BLaER1 (cell line): ENCODE results near the gene WHRN.

Experiments
- H3K27ac ChIP-seq: shearing (Covaris generic); formaldehyde crosslinking; 2 replicates; pipeline ENCODE4 v1.8.1; 2022
- H3K27me3 ChIP-seq: shearing (Covaris generic); formaldehyde crosslinking; 2 replicates; pipeline ENCODE4 v1.8.1; 2022
- H3K36me3 ChIP-seq: shearing (Covaris generic); formaldehyde crosslinking; 2 replicates; pipeline ENCODE4 v1.8.1; 2022
- H3K4me1 ChIP-seq: shearing (Covaris generic); formaldehyde crosslinking; 2 replicates; pipeline ENCODE4 v1.8.1; 2022
- H3K4me2 ChIP-seq: shearing (Covaris generic); formaldehyde crosslinking; 2 replicates; pipeline ENCODE4 v1.8.1; 2022
- H3K4me3 ChIP-seq: shearing (Covaris generic); formaldehyde crosslinking; 2 replicates; pipeline ENCODE4 v1.8.1; 2022
- H3K9ac ChIP-seq: shearing (Covaris generic); formaldehyde crosslinking; 2 replicates; pipeline ENCODE4 v1.8.1; 2022
- H3K9me3 ChIP-seq: shearing (Covaris generic); formaldehyde crosslinking; 2 replicates; pipeline ENCODE4 v1.8.1; 2022
- H4K20me1 ChIP-seq: shearing (Covaris generic); formaldehyde crosslinking; 2 replicates; pipeline ENCODE4 v1.8.1; 2022
- Cebpa-rat ChIP-seq: shearing (Covaris generic); IDR thresholded peaks from 2 replicates; pipeline ENCODE4 v1.8.1; 2022

The WHRN gene

GRCh38 chr9:114532561-114533237 is 27.4 kb upstream of the WHRN start:
- H3K4me2 ChIP-seq = no peak overlapping the region
- peaks cover 4% of the 10 kb centered on the region; the same call in 1 of the 2 replicates for H3K4me1 ChIP-seq
- TF ChIP-seq Cebpa-rat = no peak
- no peak overlapping the region for H3K27ac ChIP-seq
- H3K36me3 ChIP-seq = no peaks in the 10 kb centered on the region
- no peak overlapping the region for H3K9ac ChIP-seq
- H3K27me3 ChIP-seq = no peaks in the 10 kb centered on the region
- no peaks in the 10 kb centered on the region for H3K9me3 ChIP-seq
- H4K20me1 ChIP-seq = no peaks in the 10 kb centered on the region
- H3K4me3 ChIP-seq = no peak overlapping the region

DNA sequence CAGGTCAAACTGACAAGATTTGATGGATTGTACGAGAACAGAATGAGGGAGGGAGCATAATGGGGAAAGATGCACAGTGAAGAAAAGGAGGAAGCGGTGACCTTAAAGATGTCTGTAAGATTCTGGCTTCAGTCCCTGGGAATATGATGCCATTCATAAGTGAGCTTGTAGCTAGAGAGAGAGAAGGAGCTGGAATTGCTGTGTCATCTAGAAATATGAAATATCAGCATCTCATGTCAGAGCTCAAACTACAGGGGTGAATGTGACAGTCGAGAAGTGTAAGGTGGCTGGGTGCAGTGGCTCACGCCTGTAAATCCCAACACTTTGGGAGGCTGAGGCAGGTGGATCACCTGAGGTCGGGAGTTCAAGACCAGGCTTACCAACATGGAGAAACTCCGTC is 24.0 kb upstream of the WHRN start:
- Histone ChIP-seq H3K9ac (no peak overlapping the region), H3K4me2 (no peak overlapping the region), H3K9me3 (no peaks in the 10 kb centered on the region), H3K4me3 (no peak overlapping the region), H3K4me1 (no peaks in the 10 kb centered on the region), H3K27me3 (no peaks in the 10 kb centered on the region), H3K27ac (no peak overlapping the region), H3K36me3 (no peaks in the 10 kb centered on the region), H4K20me1 (no peaks in the 10 kb centered on the region)
- no peak for TF ChIP-seq Cebpa-rat

GRCh38 chr9:114526807-114527206 is 21.5 kb upstream of the WHRN start:
- Histone ChIP-seq H3K36me3 (no peaks in the 10 kb centered on the region), H3K9ac (no peak overlapping the region), H4K20me1 (no peaks in the 10 kb centered on the region), H3K9me3 (no peaks in the 10 kb centered on the region), H3K4me2 (no peak overlapping the region), H3K4me1 (no peaks in the 10 kb centered on the region), H3K27ac (no peak overlapping the region), H3K4me3 (no peak overlapping the region), H3K27me3 (no peaks in the 10 kb centered on the region)
- TF ChIP-seq Cebpa-rat = no peak

DNA sequence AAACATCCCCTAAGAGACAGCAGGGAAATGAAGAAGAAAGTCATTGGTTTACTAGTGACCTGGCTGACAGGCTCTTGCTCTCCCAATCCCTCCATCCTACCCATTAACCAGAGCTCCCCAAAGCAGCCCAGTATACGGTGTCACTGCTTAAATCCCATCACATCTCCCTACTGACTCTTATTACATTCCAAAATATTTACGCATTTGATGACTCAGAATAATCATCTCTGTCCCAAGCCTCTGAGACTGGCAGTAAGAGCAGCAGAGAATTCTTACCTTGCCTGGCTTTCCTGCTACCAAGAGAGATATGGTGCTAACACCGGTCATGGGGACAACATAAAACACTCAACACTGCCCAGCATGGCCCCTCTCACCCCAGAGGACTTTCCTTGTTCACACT is 20.2 kb upstream of the WHRN start:
- Histone ChIP-seq H3K27me3 (no peaks in the 10 kb centered on the region), H4K20me1 (no peaks in the 10 kb centered on the region)
- TF ChIP-seq Cebpa-rat = no peak

GRCh38 chr9:114524247-114524681 is 19.0 kb upstream of the WHRN start:
- Histone ChIP-seq H3K9me3 (no peaks in the 10 kb centered on the region), H4K20me1 (no peaks in the 10 kb centered on the region), H3K27me3 (no peaks in the 10 kb centered on the region), H3K4me3 (no peak overlapping the region), H3K27ac (no peak overlapping the region), H3K9ac (no peak overlapping the region), H3K4me1 (no peaks in the 10 kb centered on the region), H3K36me3 (no peaks in the 10 kb centered on the region), H3K4me2 (no peak overlapping the region)
- no peak for TF ChIP-seq Cebpa-rat

More for the DNA sequence above, 20.2 kb upstream of the WHRN start:
- Histone ChIP-seq H3K4me2 (no peak overlapping the region), H3K9ac (no peak overlapping the region), H3K9me3 (no peaks in the 10 kb centered on the region), H3K36me3 (no peaks in the 10 kb centered on the region), H3K27ac (no peak overlapping the region), H3K4me1 (no peaks in the 10 kb centered on the region), H3K4me3 (no peak overlapping the region)

DNA sequence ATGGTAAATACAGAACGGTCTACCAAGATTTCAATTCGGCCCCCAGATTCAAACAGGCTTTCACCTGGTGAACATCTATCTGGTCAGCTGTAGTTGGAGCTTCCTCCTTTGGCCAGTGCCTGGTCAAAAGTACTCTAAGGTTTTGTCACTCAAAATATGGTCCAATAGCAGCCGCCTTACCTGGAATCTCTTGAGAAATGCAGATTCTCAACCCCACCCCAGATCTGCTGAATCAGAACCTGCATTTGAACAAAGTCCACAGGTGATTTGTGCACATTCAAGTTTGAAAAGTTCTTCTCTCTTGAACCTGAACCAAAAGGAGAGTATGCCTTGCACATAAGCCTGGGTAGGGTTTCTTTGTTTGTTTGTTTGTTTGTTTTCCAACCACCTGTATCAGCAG is 17.6 kb upstream of the WHRN start:
- Histone ChIP-seq H4K20me1 (no peaks in the 10 kb centered on the region), H3K27ac (no peak overlapping the region), H3K27me3 (no peaks in the 10 kb centered on the region), H3K4me2 (no peak overlapping the region), H3K4me1 (0 out of 2 replicates have a peak, but pooled peaks cover 5% of the 10 kb centered on the region), H3K9me3 (no peaks in the 10 kb centered on the region), H3K36me3 (no peaks in the 10 kb centered on the region), H3K4me3 (no peak overlapping the region), H3K9ac (no peak overlapping the region)
- no peak for TF ChIP-seq Cebpa-rat

DNA sequence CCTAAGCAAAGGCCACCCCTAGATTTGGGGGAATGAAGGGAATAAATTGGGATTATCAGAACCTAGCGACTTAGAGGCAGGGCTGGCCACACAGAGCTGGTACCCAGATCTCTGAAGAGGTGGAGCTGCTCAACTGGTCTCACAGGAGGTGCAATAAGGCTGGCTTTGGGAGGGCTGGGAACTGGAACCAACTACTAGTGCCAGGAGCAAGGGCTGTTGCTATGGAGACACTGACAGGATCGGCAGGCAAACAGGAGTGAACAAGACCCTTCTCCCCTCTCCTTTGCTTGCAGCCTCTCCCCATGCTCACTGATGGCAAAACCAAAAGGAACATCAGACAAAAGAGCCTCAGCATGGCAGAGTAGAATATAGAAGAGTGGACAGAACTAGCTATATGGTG is 17.0 kb upstream of the WHRN start:
- H4K20me1 ChIP-seq = no peaks in the 10 kb centered on the region
- H3K4me1 ChIP-seq = 0 out of 2 replicates have a peak, but pooled peaks cover 5% of the 10 kb centered on the region
- no peaks in the 10 kb centered on the region for H3K27me3 ChIP-seq
- TF ChIP-seq Cebpa-rat = no peak
- no peak overlapping the region for H3K4me2 ChIP-seq
- no peaks in the 10 kb centered on the region for H3K36me3 ChIP-seq
- no peak overlapping the region for H3K27ac ChIP-seq
- no peak overlapping the region for H3K9ac ChIP-seq
- no peak overlapping the region for H3K4me3 ChIP-seq
- H3K9me3 ChIP-seq = no peaks in the 10 kb centered on the region

DNA sequence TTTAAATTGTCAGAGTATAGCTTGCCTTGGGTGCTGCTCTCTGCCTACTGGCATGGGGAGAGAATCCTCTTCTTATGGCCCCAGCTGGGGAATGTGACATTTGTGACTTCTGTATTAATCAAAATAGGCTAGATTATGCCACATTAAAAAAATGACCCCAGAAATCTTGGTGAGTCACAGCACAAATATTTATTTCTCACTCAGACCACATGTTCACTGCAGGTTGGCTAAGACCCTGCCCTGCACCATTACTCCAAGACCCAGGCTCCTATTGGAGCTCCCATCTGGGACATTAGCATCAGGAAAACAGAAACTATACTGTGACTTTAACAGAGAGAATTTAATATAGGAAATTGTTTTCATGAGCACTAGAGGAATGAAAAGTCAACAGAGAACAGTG is 16.6 kb upstream of the WHRN start:
- Histone ChIP-seq H3K27ac (no peak overlapping the region), H3K9ac (no peak overlapping the region), H3K4me1 (0 out of 2 replicates have a peak, but pooled peaks cover 5% of the 10 kb centered on the region), H3K4me3 (no peak overlapping the region), H3K27me3 (no peaks in the 10 kb centered on the region), H3K36me3 (no peaks in the 10 kb centered on the region), H3K9me3 (no peaks in the 10 kb centered on the region), H4K20me1 (no peaks in the 10 kb centered on the region), H3K4me2 (no peak overlapping the region)
- no peak for TF ChIP-seq Cebpa-rat

DNA sequence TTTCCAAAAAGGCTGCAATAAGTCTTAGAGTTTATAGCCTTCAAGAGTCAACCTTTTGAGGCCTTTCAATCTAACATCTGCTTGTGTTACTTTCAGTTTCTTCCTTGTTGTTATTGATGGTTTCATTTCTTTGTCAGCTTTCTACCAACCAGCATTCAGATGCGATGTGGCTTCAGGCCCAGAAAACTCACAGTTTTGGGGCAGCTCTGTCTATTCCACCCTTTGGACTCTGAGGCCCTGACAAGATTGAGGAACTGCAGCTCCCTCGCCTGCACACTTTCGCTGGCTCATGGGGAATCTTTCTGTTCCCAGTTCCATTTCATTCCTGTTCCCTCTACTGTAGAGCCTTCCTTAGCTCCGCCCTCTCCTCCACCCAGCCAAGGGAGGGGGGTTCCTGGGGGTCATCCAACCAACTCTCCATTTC is 13.3 kb upstream of the WHRN start:
- H3K9ac ChIP-seq = no peak overlapping the region

DNA sequence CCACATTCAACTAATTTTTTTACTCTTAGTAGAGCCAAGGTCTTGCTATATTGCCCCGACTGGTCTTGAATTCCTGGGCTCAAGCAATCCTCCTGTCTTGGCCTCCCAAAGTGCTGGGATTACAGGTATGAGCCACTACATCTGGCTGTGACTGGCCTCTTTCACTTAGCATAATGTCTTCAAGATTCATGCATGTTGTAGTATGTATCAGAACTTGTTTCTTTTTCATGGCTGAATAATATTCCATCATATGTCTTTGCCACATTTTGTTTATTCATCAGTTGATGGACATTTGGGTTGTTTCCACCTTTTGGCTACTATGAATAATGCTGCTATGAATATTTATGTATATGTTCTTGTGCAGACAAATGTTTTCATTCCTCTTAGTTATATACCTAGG is 12.8 kb upstream of the WHRN start:
- no peaks in the 10 kb centered on the region for H3K36me3 ChIP-seq
- no peak for TF ChIP-seq Cebpa-rat
- H3K27ac ChIP-seq = no peak overlapping the region
- no peak overlapping the region for H3K4me3 ChIP-seq
- no peaks in the 10 kb centered on the region for H4K20me1 ChIP-seq
- H3K9me3 ChIP-seq = no peaks in the 10 kb centered on the region
- no peak overlapping the region for H3K4me2 ChIP-seq
- no peaks in the 10 kb centered on the region for H3K27me3 ChIP-seq
- no peak overlapping the region for H3K9ac ChIP-seq
- peaks cover 23% of the 10 kb centered on the region for H3K4me1 ChIP-seq

More for the DNA sequence above, 13.3 kb upstream of the WHRN start:
- H3K9me3 ChIP-seq = no peaks in the 10 kb centered on the region
- no peaks in the 10 kb centered on the region for H3K36me3 ChIP-seq
- H3K27ac ChIP-seq = no peak overlapping the region
- no peaks in the 10 kb centered on the region for H4K20me1 ChIP-seq
- no peak overlapping the region for H3K4me2 ChIP-seq
- TF ChIP-seq Cebpa-rat = no peak
- H3K27me3 ChIP-seq = no peaks in the 10 kb centered on the region
- no peak overlapping the region for H3K4me3 ChIP-seq
- H3K4me1 ChIP-seq = peaks cover 19% of the 10 kb centered on the region

- Histone ChIP-seq H3K9ac (no peak overlapping the region), H3K27me3 (no peaks in the 10 kb centered on the region), H4K20me1 (no peaks in the 10 kb centered on the region), H3K9me3 (no peaks in the 10 kb centered on the region), H3K4me3 (no peak overlapping the region), H3K4me2 (no peak overlapping the region), H3K4me1 (peaks cover 34% of the 10 kb centered on the region), H3K36me3 (no peaks in the 10 kb centered on the region), H3K27ac (no peak overlapping the region)
- no peak for TF ChIP-seq Cebpa-rat
Measured at GRCh38 chr9:114516913-114517312, 11.6 kb upstream of the WHRN start.
